Measurements from ENCODE around the gene S100A8.

- TF ChIP-seq, protein P1, sequence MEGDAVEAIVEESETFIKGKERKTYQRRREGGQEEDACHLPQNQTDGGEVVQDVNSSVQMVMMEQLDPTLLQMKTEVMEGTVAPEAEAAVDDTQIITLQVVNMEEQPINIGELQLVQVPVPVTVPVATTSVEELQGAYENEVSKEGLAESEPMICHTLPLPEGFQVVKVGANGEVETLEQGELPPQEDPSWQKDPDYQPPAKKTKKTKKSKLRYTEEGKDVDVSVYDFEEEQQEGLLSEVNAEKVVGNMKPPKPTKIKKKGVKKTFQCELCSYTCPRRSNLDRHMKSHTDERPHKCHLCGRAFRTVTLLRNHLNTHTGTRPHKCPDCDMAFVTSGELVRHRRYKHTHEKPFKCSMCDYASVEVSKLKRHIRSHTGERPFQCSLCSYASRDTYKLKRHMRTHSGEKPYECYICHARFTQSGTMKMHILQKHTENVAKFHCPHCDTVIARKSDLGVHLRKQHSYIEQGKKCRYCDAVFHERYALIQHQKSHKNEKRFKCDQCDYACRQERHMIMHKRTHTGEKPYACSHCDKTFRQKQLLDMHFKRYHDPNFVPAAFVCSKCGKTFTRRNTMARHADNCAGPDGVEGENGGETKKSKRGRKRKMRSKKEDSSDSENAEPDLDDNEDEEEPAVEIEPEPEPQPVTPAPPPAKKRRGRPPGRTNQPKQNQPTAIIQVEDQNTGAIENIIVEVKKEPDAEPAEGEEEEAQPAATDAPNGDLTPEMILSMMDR (conservative IDR thresholded peaks at IDR 0.05) = no peak
- no peak for TF ChIP-seq ZFX (IDR thresholded peaks at IDR 0.05)
Measured at GRCh38 chr1:153354515-153355193, 36.2 kb downstream of the S100A8 start.

All from C4-2B (cell line).